ENCODE data around the gene LIG1. TPM values are rescaled to one million over a fixed set of nuclear protein-coding genes. Genes with fewer than 3 reads are reported as not detected.
A peak's percentile ranks its signal among the peaks of the same experiment; 100 is the strongest.
"Not testable (repeated sequence)": the region's sequence is repeated elsewhere in the genome, so short reads cannot be mapped to it uniquely, and the experiment has no call there.

The LIG1 gene
- total RNA-seq, 1 experiment from 2014 or later: 119 TPM

- in situ Hi-C loops (cut with HindIII; ENCODE audit: low sequenced_read_pairs): no loop called here
- DNase-seq (ENCODE audit: low spot score): no peak
These were observed 75.9 kb downstream of the LIG1 start for GRCh38 chr19:48094129-48094854.

GRCh38 chr19:48091111-48091718 lies 78.9 kb downstream of the LIG1 start:
- DNase-seq (ENCODE audit: low spot score); in situ Hi-C loops (cut with HindIII; ENCODE audit: low sequenced_read_pairs): not testable (repeated sequence)

- in situ Hi-C loops (cut with HindIII; ENCODE audit: low sequenced_read_pairs): no loop called here
- DNase-seq (ENCODE audit: low spot score): no peak
These were observed 79.8 kb downstream of the LIG1 start for GRCh38 chr19:48090281-48090802.

GRCh38 chr19:48088991-48089390 lies 81.2 kb downstream of the LIG1 start:
- not testable (repeated sequence) for DNase-seq (ENCODE audit: low spot score)
- in situ Hi-C loops (cut with HindIII; ENCODE audit: low sequenced_read_pairs): loop anchor here (5.0 kb wide), 1 partner anchor 102 kb away; no protein-coding TSS in a partner anchor

- DNase-seq (ENCODE audit: low spot score): no peak
- in situ Hi-C loops (cut with HindIII; ENCODE audit: low sequenced_read_pairs): loop anchor here (5.0 kb wide), 1 partner anchor 99 kb away; no protein-coding TSS in a partner anchor
These were observed 84.0 kb downstream of the LIG1 start for GRCh38 chr19:48085904-48086864.

- DNase-seq (ENCODE audit: low spot score): peak; percentile 30
- in situ Hi-C loops (cut with HindIII; ENCODE audit: low sequenced_read_pairs): loop anchor here (5.0 kb wide), 1 partner anchor 98 kb away; no protein-coding TSS in a partner anchor
These were observed 85.1 kb downstream of the LIG1 start for GRCh38 chr19:48085076-48085475.

GRCh38 chr19:48081106-48081505 lies 89.0 kb downstream of the LIG1 start:
- DNase-seq (ENCODE audit: low spot score): no peak
- in situ Hi-C loops (cut with HindIII; ENCODE audit: low sequenced_read_pairs): no loop called here

- in situ Hi-C loops (cut with HindIII; ENCODE audit: low sequenced_read_pairs): not testable (repeated sequence)
These were observed 99.9 kb downstream of the LIG1 start for GRCh38 chr19:48070177-48070769.

GRCh38 chr19:48069435-48069834 lies 100.7 kb downstream of the LIG1 start:
- in situ Hi-C loops (cut with HindIII; ENCODE audit: low sequenced_read_pairs): no loop called here
- peak; percentile 36 for DNase-seq (ENCODE audit: low spot score)

More at GRCh38 chr19:48070177-48070769, 99.9 kb downstream of the LIG1 start:
- not testable (repeated sequence) for DNase-seq (ENCODE audit: low spot score)

Other genes with a start within 250 kb of the LIG1 start
- gene BSPH1, start 178.2 kb downstream of the LIG1 start, total RNA-seq (2014; rRNA removed; shearing (Covaris generic)): not detected in 2 replicates
- gene ELSPBP1, start 175.7 kb downstream of the LIG1 start, total RNA-seq (2014; rRNA removed; shearing (Covaris generic)): not detected in 2 replicates
- not detected in 2 replicates for gene CABP5, start 126.3 kb downstream of the LIG1 start, total RNA-seq (2014; rRNA removed; shearing (Covaris generic))
- 0.92 and 2.3 TPM in 2 replicates for gene PLA2G4C, start 59.5 kb downstream of the LIG1 start, total RNA-seq (2014; rRNA removed; shearing (Covaris generic))
- gene ZSWIM9, start 336 bp upstream of the LIG1 start, total RNA-seq (2014; rRNA removed; shearing (Covaris generic)): 3.1 and 3.6 TPM in 2 replicates
- 25.9 and 36.0 TPM in 2 replicates for gene CARD8, start 85.6 kb upstream of the LIG1 start, total RNA-seq (2014; rRNA removed; shearing (Covaris generic))
- 40.5 and 51.0 TPM in 2 replicates for gene ZNF114, start 99.7 kb upstream of the LIG1 start, total RNA-seq (2014; rRNA removed; shearing (Covaris generic))
- 73.8 and 83.8 TPM in 2 replicates for gene EMP3, start 155.2 kb upstream of the LIG1 start, total RNA-seq (2014; rRNA removed; shearing (Covaris generic))
- 7.4 and 9.8 TPM in 2 replicates for gene TMEM143, start 193.6 kb upstream of the LIG1 start, total RNA-seq (2014; rRNA removed; shearing (Covaris generic))
- gene SYNGR4, start 194.0 kb upstream of the LIG1 start, total RNA-seq (2014; rRNA removed; shearing (Covaris generic)): not detected in 2 replicates
- 137 and 145 TPM in 2 replicates for gene KDELR1, start 221.2 kb upstream of the LIG1 start, total RNA-seq (2014; rRNA removed; shearing (Covaris generic))
- 5.4 and 6.1 TPM in 2 replicates for gene GRIN2D, start 223.3 kb upstream of the LIG1 start, total RNA-seq (2014; rRNA removed; shearing (Covaris generic))

Data from G401 (cell line).